ENCODE data around the gene RPGR.

DNA sequence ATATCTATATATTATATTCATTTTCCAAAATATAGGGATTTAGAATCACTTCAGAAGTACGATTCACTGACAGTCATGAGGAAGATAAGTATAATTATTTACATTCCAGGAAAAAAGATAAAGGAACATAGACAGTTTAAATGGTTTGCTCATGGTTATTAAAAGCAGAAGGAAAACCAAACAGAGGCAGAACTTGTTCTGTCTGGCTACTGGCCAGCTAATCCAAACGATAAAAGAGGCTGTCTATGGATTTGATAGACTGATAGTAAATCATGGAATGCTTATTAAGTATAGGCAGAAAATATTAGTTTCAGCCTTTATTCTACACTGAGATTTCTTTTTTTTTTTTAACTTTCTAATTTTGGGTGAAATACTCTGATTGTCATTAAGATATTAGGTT is 50.2 kb downstream of the RPGR start:
- TF ChIP-seq ZKSCAN1 (IDR thresholded peaks at IDR 0.05; ENCODE audit: low read depth, low read length) (no peak), NCOA1 (IDR thresholded peaks at IDR 0.05; ENCODE audit: low read depth) (no peak), ZNF431 (CRISPR knock-in tag; IDR thresholded peaks at IDR 0.05) (no peak), SIN3A (IDR thresholded peaks at IDR 0.05; ENCODE audit: borderline replicate concordance in 2 of 2, control insufficient read depth in 1 of 2, low read depth in 2 of 2, low read length in 2 of 2) (no peak), TCFL5 (CRISPR knock-in tag; conservative IDR thresholded peaks at IDR 0.05) (no peak), TARDBP (IDR thresholded peaks at IDR 0.05) (no peak), FOXK1 (CRISPR knock-in tag; IDR thresholded peaks at IDR 0.05; ENCODE audit: borderline replicate concordance) (no peak), ZNF785 (CRISPR knock-in tag; IDR thresholded peaks at IDR 0.05) (no peak), SAP30 (IDR thresholded peaks at IDR 0.05; ENCODE audit: borderline replicate concordance, insufficient read depth, low read depth, low read length, poor library complexity, severe bottlenecking) (no peak), ZNF217 (CRISPR knock-in tag; IDR thresholded peaks at IDR 0.05) (no peak)
- TF ChIP-seq, protein P1, sequence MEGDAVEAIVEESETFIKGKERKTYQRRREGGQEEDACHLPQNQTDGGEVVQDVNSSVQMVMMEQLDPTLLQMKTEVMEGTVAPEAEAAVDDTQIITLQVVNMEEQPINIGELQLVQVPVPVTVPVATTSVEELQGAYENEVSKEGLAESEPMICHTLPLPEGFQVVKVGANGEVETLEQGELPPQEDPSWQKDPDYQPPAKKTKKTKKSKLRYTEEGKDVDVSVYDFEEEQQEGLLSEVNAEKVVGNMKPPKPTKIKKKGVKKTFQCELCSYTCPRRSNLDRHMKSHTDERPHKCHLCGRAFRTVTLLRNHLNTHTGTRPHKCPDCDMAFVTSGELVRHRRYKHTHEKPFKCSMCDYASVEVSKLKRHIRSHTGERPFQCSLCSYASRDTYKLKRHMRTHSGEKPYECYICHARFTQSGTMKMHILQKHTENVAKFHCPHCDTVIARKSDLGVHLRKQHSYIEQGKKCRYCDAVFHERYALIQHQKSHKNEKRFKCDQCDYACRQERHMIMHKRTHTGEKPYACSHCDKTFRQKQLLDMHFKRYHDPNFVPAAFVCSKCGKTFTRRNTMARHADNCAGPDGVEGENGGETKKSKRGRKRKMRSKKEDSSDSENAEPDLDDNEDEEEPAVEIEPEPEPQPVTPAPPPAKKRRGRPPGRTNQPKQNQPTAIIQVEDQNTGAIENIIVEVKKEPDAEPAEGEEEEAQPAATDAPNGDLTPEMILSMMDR (IDR thresholded peaks at IDR 0.05 in 2 of 3, conservative IDR thresholded peaks at IDR 0.05 in 1 of 3; ENCODE audit: insufficient read depth in 2 of 3, low read depth in 1 of 3, low read length in 3 of 3): no peak
- TF ChIP-seq, protein P2, sequence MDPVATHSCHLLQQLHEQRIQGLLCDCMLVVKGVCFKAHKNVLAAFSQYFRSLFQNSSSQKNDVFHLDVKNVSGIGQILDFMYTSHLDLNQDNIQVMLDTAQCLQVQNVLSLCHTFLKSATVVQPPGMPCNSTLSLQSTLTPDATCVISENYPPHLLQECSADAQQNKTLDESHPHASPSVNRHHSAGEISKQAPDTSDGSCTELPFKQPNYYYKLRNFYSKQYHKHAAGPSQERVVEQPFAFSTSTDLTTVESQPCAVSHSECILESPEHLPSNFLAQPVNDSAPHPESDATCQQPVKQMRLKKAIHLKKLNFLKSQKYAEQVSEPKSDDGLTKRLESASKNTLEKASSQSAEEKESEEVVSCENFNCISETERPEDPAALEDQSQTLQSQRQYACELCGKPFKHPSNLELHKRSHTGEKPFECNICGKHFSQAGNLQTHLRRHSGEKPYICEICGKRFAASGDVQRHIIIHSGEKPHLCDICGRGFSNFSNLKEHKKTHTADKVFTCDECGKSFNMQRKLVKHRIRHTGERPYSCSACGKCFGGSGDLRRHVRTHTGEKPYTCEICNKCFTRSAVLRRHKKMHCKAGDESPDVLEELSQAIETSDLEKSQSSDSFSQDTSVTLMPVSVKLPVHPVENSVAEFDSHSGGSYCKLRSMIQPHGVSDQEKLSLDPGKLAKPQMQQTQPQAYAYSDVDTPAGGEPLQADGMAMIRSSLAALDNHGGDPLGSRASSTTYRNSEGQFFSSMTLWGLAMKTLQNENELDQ (CRISPR knock-in tag; IDR thresholded peaks at IDR 0.05; ENCODE audit: borderline replicate concordance): no peak
